ENCODE data around the gene LOX.

DNA sequence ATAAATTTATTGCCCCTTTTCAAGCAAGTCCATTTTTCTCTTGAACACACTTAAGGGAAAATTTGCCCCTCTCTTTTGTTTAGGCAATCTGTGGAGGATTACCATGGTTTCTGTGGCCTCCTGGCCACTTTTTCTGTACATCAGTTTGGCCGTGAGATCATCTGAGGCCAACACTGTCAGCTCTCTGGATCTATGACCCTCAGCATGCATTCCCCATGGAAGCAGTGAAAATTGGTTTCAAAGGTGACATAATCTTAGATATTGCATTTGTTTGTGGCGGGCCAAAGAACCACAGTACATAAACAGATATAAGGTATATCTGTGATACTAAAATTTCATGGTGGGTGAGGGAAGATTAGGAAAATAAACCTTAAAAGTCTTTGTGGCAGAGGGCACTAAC, 46.7 kb upstream of the LOX start:
- TF ChIP-seq, protein P1, sequence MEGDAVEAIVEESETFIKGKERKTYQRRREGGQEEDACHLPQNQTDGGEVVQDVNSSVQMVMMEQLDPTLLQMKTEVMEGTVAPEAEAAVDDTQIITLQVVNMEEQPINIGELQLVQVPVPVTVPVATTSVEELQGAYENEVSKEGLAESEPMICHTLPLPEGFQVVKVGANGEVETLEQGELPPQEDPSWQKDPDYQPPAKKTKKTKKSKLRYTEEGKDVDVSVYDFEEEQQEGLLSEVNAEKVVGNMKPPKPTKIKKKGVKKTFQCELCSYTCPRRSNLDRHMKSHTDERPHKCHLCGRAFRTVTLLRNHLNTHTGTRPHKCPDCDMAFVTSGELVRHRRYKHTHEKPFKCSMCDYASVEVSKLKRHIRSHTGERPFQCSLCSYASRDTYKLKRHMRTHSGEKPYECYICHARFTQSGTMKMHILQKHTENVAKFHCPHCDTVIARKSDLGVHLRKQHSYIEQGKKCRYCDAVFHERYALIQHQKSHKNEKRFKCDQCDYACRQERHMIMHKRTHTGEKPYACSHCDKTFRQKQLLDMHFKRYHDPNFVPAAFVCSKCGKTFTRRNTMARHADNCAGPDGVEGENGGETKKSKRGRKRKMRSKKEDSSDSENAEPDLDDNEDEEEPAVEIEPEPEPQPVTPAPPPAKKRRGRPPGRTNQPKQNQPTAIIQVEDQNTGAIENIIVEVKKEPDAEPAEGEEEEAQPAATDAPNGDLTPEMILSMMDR (IDR thresholded peaks at IDR 0.05) = no peak
- TF ChIP-seq EP300 (IDR thresholded peaks at IDR 0.05) (no peak), POLR2A (IDR thresholded peaks at IDR 0.05) (no peak), POLR2AphosphoS5 (IDR thresholded peaks at IDR 0.05) (no peak)
